ENCODE results near the gene VCP.

The VCP gene

DNA sequence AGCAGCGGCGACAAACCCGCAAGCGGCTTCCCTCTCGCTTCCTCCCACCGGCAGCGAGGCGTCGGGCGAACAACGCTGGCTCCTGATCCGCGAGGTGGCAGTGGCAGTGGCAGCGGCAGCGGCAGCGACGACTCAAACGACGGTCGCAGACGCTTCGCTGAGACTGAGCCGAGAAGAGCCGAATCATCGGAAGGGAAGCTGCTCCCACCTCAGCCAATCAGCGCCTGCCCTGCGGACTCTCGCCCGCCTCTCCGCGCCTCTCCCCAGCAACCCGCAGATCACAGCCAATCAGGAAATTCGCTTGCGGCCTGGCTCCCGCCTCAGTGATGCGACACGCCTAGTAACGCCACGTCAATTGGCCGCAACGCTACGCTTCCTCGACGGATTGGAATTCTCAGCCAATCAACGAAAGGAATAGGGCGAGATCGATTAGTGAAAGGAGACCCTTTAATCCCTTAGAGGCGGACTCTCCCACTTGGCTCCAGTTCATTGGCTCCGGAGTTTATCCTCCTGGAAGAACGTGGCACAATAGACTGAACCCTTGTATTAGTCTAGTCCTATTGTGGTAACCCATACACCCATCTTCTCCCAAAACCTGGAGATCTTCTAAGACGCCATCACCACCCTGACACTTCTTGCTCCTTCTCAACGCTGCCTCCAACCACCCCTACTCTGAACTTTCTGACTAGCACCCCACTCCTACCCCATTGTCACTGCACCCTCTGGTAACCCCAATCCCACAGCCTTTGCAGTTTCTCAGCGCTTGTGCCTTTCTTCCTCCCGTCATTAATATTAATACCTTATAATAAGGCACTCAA is at the start of gene VCP:
TSS of gene VCP (minus strand) at position 165 of the 818 bp plus-strand sequence. CDS start 272 bp downstream, outside the sequence.
- peak; percentile 100 for DNase-seq

- DNase-seq: peak; percentile 95
Measured at GRCh38 chr9:35116898-35117551, 44.6 kb upstream of the VCP start.

DNA sequence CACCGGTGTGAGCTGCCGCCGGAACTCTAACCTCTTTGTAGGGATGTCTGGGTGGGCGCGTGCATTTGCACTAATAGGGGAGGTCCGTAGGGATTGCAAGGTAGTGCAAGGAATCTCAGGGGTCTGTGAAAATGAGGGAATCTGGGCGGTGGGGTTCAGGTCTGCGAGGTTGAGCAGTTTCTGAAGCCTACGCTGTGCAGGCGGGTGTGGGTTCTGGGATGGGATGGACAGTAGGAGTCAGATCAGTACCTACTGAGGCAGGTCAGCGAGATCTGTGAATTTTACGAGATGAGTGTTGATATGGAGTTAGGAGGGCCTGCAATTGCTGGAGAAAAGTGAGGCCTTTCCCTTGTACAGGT is 44.1 kb upstream of the VCP start:
- no peak for DNase-seq

DNA sequence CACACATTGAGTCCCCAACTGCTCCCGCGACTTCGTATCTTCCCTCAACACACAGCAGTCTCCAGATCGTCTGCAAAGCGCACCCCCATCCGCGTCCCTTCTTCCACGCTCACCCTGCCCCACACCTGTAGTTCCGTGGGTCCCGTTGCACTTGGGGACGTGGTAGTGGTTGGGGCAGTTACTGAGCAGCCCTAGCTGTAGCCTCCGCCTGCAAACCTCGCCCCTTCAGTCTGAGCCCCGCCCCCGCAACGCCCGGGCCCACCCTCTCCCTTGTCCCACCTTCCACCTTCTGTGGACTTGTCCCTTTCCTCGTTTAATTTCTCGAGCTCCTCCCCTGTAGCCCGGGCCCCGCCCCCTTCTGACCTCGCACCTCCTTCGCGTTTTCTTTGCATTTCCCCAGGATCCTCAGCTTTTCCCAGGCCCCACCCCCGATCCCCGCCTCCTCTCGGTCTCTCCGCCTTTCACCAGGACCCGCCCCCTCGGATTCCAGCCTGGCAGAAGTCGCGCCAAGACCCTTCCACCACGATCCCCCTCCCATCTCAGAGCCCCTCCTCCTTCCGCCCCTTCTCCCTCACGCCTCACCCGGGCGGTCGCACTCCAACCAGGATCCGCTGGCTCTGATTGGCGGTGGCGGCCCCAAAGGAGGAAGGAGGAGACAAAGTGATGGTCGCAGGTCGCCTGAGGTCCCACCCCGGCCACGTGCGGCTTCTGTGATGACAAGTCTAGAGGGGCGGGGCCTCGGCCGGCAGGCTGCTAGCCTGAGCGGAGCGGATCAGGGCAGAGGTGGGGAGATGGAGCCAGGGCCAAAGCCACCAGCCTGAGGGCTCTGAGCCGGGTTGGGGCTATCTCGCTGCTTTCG is 43.5 kb upstream of the VCP start, which contains the start of gene ATOSB:
TSS of gene ATOSB (minus strand) at position 183 of the 859 bp plus-strand sequence. CDS start 7,588 bp downstream, outside the sequence.
- DNase-seq: peak; percentile 95

DNA sequence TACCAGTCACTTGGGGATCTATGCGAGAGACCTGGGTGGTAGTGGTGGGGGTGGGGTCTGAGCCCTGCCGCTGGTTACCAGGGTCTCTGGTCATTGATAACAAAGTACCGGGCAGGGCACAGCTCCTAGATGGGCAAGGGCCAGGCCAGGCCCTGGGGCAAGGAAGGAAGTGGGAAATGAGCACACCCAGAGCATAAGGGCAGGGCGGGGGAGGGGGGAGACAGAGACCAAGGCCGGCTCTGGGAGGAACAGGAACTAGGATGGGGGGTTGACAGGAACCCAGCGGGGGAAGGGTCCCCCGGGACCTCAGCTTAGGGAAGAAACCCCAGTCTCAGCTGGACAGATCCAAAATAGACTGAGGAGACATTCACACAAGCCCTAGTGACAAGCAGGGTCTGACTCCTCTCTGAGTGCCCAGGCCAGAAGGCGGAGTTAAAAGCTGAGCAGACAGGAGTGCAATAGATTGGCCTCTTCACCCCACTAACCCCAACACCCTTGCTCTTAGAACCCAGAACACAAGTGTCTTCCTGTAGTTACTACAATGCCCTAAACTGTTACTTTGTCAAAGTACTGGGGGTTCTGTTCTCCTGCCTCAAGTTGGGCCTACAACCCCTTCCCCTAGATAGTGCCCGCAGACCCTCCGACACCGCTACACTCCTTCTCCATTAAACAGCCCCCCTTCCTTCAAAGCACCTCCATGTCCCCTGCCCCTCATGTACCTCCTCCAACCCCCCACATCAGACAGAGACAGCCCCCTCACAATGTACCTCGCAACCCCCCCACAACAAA is 42.6 kb upstream of the VCP start:
- DNase-seq: no peak

GRCh38 chr9:35114113-35114839 is 41.9 kb upstream of the VCP start:
- no peak for DNase-seq

DNA sequence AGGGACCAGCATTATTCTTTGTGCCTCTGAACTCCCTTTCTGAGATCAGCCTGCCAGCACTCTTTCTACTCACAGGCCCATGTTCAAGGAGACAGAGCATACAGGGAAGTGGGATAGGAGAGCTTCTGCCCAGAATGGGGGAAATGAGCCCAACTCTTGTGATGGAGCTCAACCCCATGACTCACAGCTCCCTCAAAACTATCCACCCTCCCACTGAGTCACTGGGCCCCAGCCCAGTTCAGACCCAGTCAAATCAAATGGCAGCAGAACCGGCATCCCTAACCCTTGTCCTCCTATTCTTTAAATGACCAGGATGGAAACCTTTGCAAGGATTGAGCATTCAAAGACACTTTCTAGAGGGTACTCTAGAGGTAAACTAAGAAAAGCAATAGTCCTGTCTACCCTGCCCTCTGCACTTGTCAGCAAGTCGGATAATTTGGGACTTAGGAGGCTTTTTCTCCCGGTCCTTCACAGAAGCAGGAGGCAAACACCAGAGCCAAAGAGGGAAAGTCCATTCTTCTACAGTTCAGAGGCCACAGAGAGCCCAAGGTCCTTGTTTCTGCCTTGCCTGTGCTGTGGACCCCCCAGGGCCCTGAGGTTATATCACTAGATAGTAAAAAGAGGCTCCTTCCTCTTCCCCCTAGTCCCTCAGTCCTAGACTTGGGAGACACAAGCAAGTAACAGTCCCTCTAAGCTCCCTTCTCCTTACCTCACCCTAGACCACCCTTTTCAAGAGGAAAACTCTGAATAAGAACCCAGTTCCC is 40.0 kb upstream of the VCP start:
- DNase-seq: no peak

DNA sequence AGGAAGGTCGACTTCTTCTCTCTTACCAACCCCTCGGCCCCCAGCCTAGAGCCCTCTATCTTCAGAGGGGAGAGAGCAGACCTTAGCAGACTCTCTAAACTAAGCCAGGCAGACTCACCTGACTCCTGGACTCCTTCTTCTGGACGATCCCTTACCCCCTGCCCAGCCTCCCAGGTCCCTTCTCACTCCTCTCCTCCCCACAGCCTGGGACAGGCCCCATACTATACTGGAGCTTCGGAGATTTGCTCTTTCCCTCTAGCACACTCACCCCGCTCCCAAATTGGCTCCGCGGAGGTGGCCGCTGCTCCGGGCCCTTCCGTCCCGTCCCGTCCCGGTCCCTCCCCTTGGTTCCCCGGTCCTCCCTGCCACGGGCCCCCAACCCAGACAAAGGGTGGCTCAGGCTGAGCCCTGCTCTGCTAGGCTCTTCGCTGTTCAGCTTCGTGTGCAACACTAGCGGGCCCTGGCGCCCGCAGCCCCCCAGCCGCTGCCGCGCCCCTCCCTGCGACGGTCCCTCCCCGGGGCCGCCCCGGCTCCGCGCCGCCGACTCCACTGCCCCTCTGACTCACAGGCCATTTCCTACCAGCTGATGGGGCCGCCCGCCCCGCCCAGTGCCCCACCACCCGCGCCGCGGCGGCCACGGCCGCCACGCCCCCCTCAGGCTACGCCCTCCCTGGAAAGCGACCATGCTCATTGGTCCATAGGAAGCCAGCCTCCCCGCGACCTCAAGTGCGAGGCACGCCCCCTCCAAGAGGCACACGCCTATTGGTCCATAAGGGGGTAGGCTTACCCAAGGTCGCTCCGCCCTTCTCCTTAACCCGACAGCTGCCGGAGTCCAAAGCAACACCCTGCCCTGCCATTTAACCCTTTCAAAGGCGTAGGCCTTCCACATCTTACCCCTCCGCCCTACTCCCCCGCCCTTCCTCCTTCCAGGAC is 38.8 kb upstream of the VCP start:
- peak; percentile 97 for DNase-seq

DNA sequence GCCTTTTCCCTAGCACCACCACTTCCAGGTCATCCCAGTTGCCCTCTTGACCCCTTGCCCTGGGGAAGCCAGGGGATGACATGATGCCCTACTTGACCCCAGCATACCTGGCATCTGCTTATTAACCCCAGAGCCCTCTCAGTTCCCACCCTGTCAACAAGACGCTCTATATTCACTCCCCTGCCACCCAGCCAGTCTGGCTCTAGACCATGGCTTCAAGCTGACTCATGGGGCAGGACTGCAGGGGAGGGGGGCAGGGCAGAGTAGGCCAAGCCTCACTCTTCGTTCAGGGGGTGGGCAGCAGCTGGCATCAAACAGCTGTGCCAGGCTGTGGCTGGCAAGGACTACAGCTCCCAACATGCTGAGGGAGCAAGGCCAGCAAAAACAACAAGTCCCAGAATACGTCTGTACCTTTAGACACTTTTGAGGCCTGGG is 37.9 kb upstream of the VCP start:
- DNase-seq: no peak

- DNase-seq: no peak
Measured at GRCh38 chr9:35108946-35109575, 36.6 kb upstream of the VCP start.

DNA sequence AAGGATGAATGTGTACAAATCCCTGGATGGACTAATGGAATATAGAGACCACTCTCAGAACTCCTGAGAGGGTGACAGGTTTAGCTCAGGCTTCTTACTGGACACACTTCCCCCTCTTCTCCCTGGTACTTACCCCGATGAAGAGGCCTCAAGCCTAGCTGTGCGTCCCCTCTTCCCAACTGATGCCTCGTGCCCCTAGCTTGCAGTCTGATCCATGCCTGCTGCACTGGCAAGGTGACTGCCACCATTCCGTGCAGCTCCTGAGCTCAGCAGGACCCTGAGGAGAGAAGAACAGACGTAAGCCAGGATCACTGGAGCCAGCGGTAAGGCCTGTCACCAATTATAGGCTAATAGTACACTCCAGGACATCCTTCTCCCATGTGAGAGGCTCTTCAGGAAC is 36.0 kb upstream of the VCP start:
- no peak for DNase-seq

GRCh38 chr9:35107297-35108290 is 35.2 kb upstream of the VCP start:
- DNase-seq: no peak

GRCh38 chr9:35106343-35106730 is 33.9 kb upstream of the VCP start:
- no peak for DNase-seq

GRCh38 chr9:35105571-35106342 is 33.3 kb upstream of the VCP start:
- DNase-seq: no peak

DNA sequence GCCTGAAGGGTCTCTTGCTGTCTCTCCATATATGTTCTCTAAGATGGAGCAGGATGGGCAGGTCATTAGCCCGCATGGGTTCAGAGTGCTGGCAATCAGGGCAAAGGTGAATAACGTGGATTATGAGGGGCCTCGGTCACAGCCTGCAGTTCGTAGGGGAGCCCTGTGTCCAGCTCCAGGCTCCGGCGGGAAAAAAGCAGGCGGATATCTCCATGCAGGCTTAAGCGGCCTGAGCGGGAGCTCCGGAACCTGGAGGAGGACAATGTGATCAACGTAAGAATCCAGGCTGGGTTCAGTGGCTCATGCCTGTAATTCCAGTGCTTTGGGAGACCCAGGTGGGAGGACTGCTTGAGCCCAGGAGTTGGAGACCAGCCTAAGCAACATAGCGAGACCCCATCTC is 32.7 kb upstream of the VCP start:
- DNase-seq: no peak

DNA sequence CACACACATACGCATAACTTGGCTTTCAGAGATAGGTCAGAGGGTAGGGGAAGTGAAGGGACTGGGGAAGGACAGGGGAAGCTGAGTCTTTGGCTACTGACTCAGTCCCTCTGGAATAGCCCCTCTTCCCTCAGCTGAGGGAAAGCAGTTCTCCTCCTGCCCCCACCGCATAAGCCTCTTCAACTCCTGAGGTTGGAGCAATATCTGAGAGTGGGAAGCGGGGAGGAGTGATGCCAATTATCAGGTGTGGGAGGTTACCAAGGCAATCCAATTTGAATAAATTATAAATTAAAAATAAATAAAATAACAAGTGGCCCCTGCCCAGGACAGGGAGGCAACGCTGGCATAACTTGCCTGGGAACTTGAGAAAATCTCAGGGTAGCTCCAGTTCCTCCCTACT is 32.2 kb upstream of the VCP start:
- DNase-seq: no peak

DNA sequence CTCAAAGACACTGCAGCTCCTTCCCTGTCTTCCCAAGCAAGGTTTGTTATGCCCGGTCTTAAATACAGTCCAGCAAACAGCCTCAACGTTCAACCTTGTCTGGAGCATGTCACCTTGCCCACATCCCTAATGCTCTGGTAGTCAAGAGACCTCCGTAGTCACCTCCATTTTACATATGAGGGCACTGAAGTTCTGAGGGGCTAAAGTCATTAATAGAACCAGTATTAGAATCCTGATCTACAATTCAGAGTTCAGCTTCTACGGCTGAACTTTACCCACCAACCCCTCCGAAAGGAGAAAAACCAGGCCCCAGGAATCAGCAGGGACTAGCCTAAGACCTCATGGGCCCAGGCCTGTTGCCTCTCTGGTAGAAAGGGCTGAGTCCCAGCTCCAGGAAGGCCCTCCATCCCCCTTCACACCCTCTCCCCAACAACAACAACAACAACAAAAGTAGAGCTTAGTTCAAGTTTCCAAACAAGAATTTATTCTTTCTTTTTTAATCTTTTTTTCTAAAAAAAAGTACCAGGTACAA is 31.3 kb upstream of the VCP start:
- no peak for DNase-seq

Data from NCI-H1092 treated with DMSO at 0.1 percent for 48 hours (cell line).